GM21737 (cell line): Measurements from ENCODE around the gene KXD1.
"Not testable (repeated sequence)": the region's sequence is repeated elsewhere in the genome, so short reads cannot be mapped to it uniquely, and the experiment has no call there.

Experiments used
- ATAC-seq: cut with Tn5 transposase; IDR thresholded peaks from one replicate; pipeline ENCODE4 v1.9.1; 2021; ENCODE audit warnings: mild to moderate bottlenecking, moderate library complexity; ENCODE audit not compliant: unreplicated experiment

Gene KXD1

GRCh38 chr19:18557411-18558201 lies at the start of gene KXD1:
Gene KXD1 (plus strand): TSS chr19:18557870. CDS start chr19:18562057, 4,187 bp downstream.
- peak; percentile 95 for ATAC-seq

- no peak for ATAC-seq
Measured at GRCh38 chr19:18508585-18508984, 49.1 kb upstream of the KXD1 start.

- no peak for ATAC-seq
Measured at GRCh38 chr19:18510216-18510615, 47.5 kb upstream of the KXD1 start.

- no peak for ATAC-seq
Measured at GRCh38 chr19:18513868-18514267, 43.8 kb upstream of the KXD1 start.

- ATAC-seq: no peak
Measured at GRCh38 chr19:18514800-18515682, 42.6 kb upstream of the KXD1 start.

GRCh38 chr19:18515959-18516358 lies 41.7 kb upstream of the KXD1 start:
- ATAC-seq: no peak

- ATAC-seq: no peak
Measured at GRCh38 chr19:18517606-18518005, 40.1 kb upstream of the KXD1 start.

GRCh38 chr19:18518639-18519038 lies 39.0 kb upstream of the KXD1 start:
- no peak for ATAC-seq

GRCh38 chr19:18519962-18520847 lies 37.5 kb upstream of the KXD1 start:
- ATAC-seq: no peak

- ATAC-seq: no peak
Measured at GRCh38 chr19:18520848-18521691, 36.6 kb upstream of the KXD1 start.

GRCh38 chr19:18521692-18522123 lies 36.0 kb upstream of the KXD1 start, which contains the start of gene ELL:
Gene ELL (minus strand): TSS chr19:18522070. CDS start chr19:18522055, 15 bp downstream.
- ATAC-seq: peak; percentile 5

GRCh38 chr19:18522124-18522861 lies 35.4 kb upstream of the KXD1 start:
- ATAC-seq: peak; percentile 81

GRCh38 chr19:18522862-18523440 lies 34.7 kb upstream of the KXD1 start:
- ATAC-seq: not testable (repeated sequence)

- ATAC-seq: no peak
Measured at GRCh38 chr19:18523841-18524240, 33.8 kb upstream of the KXD1 start.

- ATAC-seq: no peak
Measured at GRCh38 chr19:18526316-18526715, 31.4 kb upstream of the KXD1 start.

- no peak for ATAC-seq
Measured at GRCh38 chr19:18529782-18530181, 27.9 kb upstream of the KXD1 start.

GRCh38 chr19:18531485-18531884 lies 26.2 kb upstream of the KXD1 start:
- no peak for ATAC-seq

GRCh38 chr19:18532168-18532890 lies 25.3 kb upstream of the KXD1 start:
- ATAC-seq: no peak
